ENCODE results near the gene NR1H2.
"Not testable (repeated sequence)": the region's sequence is repeated elsewhere in the genome, so short reads cannot be mapped to it uniquely, and the experiment has no call there.

DNA sequence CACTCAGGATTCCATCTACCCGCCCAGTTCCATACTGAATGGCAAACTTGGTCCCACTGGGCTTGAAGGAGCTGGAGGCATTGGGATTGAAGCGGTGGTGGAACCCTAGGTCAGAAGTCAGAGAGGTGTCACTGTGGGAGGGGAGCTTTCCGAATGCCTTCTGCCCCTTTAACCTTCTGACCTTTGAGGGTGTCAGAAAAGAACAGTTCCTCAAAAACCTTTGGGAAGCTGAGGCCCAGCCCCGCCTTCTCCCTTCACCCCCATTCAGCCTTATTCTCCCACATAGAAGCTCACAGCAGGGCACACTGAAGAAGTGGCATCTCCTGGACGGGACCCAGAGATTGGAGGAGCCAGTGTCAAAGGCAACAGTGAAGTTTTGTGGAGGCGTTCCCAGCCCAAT, 39.2 kb upstream of the NR1H2 start:
- TF ChIP-seq CTCF (IDR thresholded peaks at IDR 0.05 in 2 of 3, conservative IDR thresholded peaks at IDR 0.05 in 1 of 3; ENCODE audit: control insufficient read depth in 2 of 3, extremely low read depth in 1 of 3, insufficient read depth in 1 of 3, low read depth in 3 of 3, low read length in 3 of 3); POLR2A (IDR thresholded peaks at IDR 0.05; ENCODE audit: low read depth, low read length); CREB1 (IDR thresholded peaks at IDR 0.05; ENCODE audit: low read depth); ZNF274 (IDR thresholded peaks at IDR 0.05; ENCODE audit: insufficient read depth, insufficient read length); POLR2AphosphoS5 (IDR thresholded peaks at IDR 0.05; ENCODE audit: low read length); JUND (IDR thresholded peaks at IDR 0.05; ENCODE audit: low read depth, low read length); EP300 (IDR thresholded peaks at IDR 0.05; ENCODE audit: borderline replicate concordance in 1 of 2, control insufficient read depth in 1 of 2, low read depth in 2 of 2, low read length in 2 of 2); CHD2 (IDR thresholded peaks at IDR 0.05; ENCODE audit: borderline replicate concordance, low read depth, low read length): not testable (repeated sequence)

All from GM12878 (cell line).